HL-60 (cell line): ENCODE measurements around the gene PKP4.

ENCODE experiments used
- DNase-seq, 2 experiments: peaks; one replicate each; pipeline ENCODE4 v3.0.0-alpha.2; 2010 to 2020; ENCODE audit warnings: low read depth in 1 of 2, low spot score in 1 of 2
- H3K27ac ChIP-seq: fragments of 250-450 bp; sonication (Bioruptor Pico); replicated peaks from 2 replicates; pipeline ENCODE4 v1.5.1; 2020; ENCODE audit warnings: mild to moderate bottlenecking, moderate library complexity
- H3K27me3 ChIP-seq: fragments of 250-450 bp; sonication (Bioruptor Pico); 2 replicates; pipeline ENCODE4 v1.5.1; 2021; ENCODE audit warnings: mild to moderate bottlenecking, moderate library complexity; ENCODE audit not compliant: insufficient read depth, poor library complexity, severe bottlenecking
- H3K4me3 ChIP-seq: replicated peaks from 2 replicates; pipeline ENCODE4 v1.5.1; 2011; ENCODE audit warnings: mild to moderate bottlenecking, control low read depth, low read length; ENCODE audit not compliant: insufficient read depth
- GABPA ChIP-seq: IDR thresholded peaks from 2 replicates; pipeline ENCODE4 v1.6.1; 2012; ENCODE audit warnings: low read depth
- POLR2AphosphoS5 ChIP-seq: IDR thresholded peaks from 2 replicates; pipeline ENCODE4 v1.6.1; 2012; ENCODE audit warnings: low read depth
- SPI1 ChIP-seq: IDR thresholded peaks from 2 replicates; pipeline ENCODE4 v1.6.1; 2012; ENCODE audit warnings: low read depth, mild to moderate bottlenecking, borderline replicate concordance
- TF ChIP-seq, protein P1 (sequence below): IDR thresholded peaks from 2 replicates; pipeline ENCODE4 v1.6.1; 2012; ENCODE audit warnings: low read depth; ENCODE audit not compliant: insufficient replicate concordance
- TF ChIP-seq, protein P2 (sequence below): IDR thresholded peaks from one replicate; pipeline ENCODE4 v1.5.1; 2011; ENCODE audit warnings: low read length, control low read depth, inconsistent platforms; ENCODE audit not compliant: insufficient read depth

The PKP4 gene

DNA sequence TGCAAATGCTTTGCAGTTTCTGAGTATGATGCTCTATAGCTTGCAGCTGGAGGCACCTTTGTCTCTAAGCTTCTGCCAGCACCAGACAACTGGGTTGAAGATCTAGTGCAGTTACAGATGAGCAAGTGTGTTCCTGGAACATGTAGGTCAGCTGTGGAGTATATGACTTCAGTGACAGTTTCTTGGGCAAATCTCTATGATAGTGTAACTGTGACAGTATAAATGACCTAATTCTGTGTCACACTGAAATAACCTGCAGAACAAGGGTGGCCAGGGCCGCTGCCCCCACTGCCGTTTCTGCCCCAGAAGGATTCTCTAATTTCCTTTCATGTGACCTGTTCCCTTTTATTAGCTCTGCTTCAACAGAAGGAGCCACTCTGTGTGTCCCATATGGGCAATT is 193.1 kb downstream of the PKP4 start:
- H3K27ac ChIP-seq: no peak overlapping the region
- no peak overlapping the region for H3K4me3 ChIP-seq
- H3K27me3 ChIP-seq: no peaks in the 10 kb centered on the region
- TF ChIP-seq SPI1: no peak
- TF ChIP-seq GABPA: no peak
- TF ChIP-seq POLR2AphosphoS5: no peak
- DNase-seq: no peak

DNA sequence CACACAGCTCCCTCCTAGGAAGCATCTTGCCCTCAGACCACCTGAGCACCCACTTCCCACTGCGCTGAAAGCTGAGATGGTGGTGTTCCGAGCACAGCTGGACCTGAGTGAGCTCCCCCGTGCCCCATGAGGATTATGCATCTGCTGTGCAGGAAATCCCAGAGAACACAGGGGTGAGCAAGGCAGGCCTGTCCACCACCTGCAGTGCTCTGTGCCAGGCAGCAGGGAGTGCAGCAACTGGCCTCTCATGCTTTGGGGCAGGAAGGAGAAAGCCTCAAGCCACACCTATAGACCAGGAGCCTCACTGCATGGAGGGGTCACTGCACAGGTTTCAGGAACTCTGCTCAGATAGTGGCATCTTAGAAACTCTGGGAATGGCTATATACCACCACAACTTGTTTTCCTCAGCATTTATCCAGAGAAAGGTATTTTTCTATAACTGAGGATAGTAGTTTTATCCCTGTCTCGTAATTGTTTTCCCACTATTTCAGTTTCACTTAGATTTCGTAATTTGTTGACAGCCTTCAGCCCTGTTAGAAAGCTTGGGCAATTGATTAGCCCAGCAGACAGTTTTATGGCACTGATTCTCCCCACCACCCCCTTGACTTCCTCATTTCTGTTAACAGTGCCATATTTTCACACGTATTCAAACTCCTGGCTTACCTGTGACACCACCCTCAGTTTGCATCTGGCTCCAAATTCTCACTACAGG is 194.1 kb downstream of the PKP4 start:
- DNase-seq: no peak
- Histone ChIP-seq H3K27me3 (no peaks in the 10 kb centered on the region), H3K27ac (no peak overlapping the region), H3K4me3 (no peak overlapping the region)
- peak; percentile 63; the same call in 1 of the 2 replicates for TF ChIP-seq SPI1
- TF ChIP-seq GABPA: no peak
- no peak for TF ChIP-seq POLR2AphosphoS5

DNA sequence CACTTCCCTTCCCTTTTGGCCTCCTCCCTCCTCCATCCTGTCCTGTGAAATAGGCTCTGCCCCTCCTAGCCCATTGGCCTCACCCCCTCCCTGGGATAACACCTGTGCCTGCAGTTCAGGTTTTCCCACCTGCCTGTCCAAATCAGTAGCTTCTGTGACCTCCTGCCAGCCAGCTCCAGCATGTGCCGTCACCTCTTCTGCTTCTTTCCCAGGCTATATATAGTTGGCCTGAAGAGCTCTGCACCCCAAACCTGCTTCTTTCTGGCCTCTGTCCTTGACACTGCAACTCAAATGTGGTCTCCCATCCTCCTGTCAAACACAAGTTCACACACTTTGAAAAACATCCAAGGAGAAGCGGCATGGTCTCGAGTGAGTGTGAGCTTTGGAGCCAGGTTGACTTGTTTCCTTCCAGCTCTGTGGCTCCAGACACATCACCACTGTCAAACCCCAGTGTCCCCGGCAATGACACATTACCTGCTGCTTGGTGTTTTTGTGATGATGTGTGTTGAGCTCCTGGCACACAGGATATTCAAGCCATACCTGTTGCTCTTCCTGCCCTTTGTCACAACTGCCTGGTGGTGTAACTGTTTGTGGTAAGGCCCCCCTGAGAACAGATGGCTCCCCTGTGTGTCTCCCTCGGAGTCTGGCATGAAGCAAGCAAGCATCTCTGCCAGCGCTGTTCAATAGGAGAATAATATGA is 194.8 kb downstream of the PKP4 start:
- no peak for DNase-seq
- Histone ChIP-seq H3K27ac (no peak overlapping the region), H3K27me3 (no peaks in the 10 kb centered on the region), H3K4me3 (no peak overlapping the region)
- TF ChIP-seq, protein P1, sequence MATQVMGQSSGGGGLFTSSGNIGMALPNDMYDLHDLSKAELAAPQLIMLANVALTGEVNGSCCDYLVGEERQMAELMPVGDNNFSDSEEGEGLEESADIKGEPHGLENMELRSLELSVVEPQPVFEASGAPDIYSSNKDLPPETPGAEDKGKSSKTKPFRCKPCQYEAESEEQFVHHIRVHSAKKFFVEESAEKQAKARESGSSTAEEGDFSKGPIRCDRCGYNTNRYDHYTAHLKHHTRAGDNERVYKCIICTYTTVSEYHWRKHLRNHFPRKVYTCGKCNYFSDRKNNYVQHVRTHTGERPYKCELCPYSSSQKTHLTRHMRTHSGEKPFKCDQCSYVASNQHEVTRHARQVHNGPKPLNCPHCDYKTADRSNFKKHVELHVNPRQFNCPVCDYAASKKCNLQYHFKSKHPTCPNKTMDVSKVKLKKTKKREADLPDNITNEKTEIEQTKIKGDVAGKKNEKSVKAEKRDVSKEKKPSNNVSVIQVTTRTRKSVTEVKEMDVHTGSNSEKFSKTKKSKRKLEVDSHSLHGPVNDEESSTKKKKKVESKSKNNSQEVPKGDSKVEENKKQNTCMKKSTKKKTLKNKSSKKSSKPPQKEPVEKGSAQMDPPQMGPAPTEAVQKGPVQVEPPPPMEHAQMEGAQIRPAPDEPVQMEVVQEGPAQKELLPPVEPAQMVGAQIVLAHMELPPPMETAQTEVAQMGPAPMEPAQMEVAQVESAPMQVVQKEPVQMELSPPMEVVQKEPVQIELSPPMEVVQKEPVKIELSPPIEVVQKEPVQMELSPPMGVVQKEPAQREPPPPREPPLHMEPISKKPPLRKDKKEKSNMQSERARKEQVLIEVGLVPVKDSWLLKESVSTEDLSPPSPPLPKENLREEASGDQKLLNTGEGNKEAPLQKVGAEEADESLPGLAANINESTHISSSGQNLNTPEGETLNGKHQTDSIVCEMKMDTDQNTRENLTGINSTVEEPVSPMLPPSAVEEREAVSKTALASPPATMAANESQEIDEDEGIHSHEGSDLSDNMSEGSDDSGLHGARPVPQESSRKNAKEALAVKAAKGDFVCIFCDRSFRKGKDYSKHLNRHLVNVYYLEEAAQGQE: no peak
- no peak for TF ChIP-seq GABPA
- TF ChIP-seq, protein P2, sequence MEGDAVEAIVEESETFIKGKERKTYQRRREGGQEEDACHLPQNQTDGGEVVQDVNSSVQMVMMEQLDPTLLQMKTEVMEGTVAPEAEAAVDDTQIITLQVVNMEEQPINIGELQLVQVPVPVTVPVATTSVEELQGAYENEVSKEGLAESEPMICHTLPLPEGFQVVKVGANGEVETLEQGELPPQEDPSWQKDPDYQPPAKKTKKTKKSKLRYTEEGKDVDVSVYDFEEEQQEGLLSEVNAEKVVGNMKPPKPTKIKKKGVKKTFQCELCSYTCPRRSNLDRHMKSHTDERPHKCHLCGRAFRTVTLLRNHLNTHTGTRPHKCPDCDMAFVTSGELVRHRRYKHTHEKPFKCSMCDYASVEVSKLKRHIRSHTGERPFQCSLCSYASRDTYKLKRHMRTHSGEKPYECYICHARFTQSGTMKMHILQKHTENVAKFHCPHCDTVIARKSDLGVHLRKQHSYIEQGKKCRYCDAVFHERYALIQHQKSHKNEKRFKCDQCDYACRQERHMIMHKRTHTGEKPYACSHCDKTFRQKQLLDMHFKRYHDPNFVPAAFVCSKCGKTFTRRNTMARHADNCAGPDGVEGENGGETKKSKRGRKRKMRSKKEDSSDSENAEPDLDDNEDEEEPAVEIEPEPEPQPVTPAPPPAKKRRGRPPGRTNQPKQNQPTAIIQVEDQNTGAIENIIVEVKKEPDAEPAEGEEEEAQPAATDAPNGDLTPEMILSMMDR: no peak
- TF ChIP-seq POLR2AphosphoS5: no peak
- no peak for TF ChIP-seq SPI1

DNA sequence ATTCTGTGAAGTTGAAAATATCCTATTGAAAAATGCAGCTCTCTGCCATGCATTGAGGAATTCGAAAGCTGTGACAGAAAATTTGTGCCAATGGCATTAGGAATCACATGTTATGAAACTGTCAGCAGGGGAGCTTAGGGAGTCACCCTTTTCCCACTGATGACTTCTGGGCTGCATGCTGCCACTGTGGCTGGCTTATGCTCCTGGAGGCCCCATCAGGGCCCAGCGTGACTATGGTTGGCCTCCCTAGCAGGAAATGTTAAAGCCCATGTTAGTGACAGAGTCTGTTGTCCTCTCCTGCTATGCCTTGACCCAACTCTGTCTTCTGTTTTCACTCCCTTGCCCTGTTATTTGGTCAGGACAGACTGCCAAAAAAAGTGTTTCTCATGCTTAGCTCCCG is 198.9 kb downstream of the PKP4 start:
- no peak overlapping the region for H3K27ac ChIP-seq
- TF ChIP-seq POLR2AphosphoS5 (no peak), SPI1 (no peak), GABPA (no peak)
- TF ChIP-seq, protein P2: no peak
- TF ChIP-seq, protein P1: no peak
- H3K4me3 ChIP-seq: no peak overlapping the region
- no peak for DNase-seq
- no peaks in the 10 kb centered on the region for H3K27me3 ChIP-seq
